Mucosa of descending colon (tissue), 3 donors: ENCODE data around the gene RGS17. TPM values are rescaled to one million over a fixed set of nuclear protein-coding genes. Genes with fewer than 3 reads are reported as not detected.
A peak's percentile ranks its signal among the peaks of the same experiment; 100 is the strongest.
"Not testable (repeated sequence)": the region's sequence is repeated elsewhere in the genome, so short reads cannot be mapped to it uniquely, and the experiment has no call there.

Experiments used
- ATAC-seq: fragments of 200-7000 bp; cut with Tn5 transposase; one replicate; pipeline ENCODE4 v1.9.1; 2020; ENCODE audit warnings: mild to moderate bottlenecking, moderate library complexity
- DNase-seq, 3 donors: peaks; one replicate each; pipeline ENCODE4 v3.0.0-alpha.2; 2020
- H3K36me3 ChIP-seq: fragments of 200-600 bp; one replicate; pipeline ENCODE4 v1.8.0; 2021; ENCODE audit warnings: low read depth, mild to moderate bottlenecking
- H3K4me1 ChIP-seq: fragments of 200-600 bp; one replicate; pipeline ENCODE4 v1.8.0; 2021; ENCODE audit warnings: low read depth, mild to moderate bottlenecking
- H3K4me3 ChIP-seq: fragments of 200-600 bp; one replicate; pipeline ENCODE4 v1.8.0; 2021; ENCODE audit warnings: mild to moderate bottlenecking
- H3K9me3 ChIP-seq: fragments of 200-600 bp; one replicate; pipeline ENCODE4 v1.8.0; 2021; ENCODE audit warnings: mild to moderate bottlenecking
- intact Hi-C, 2 donors: fragments of 100-400 bp; cut with DNase I in 1 of 2; cut with micrococcal nuclease in 1 of 2; formaldehyde crosslinking; loops; one replicate each; pipeline versions ENCODE4 v1.11.0 to v1.11.1; 2022; cut with DNase I, micrococcal nuclease
- total RNA-seq, 3 donors: library from RNA; stranded (reverse); fragmentation: NEBNext Ultra II Directional in 2 of 3; extraction: Animal tissue kit (Norgen Biotek cat#: 25700) in 2 of 3; gene quantifications; one replicate each; pipeline versions ENCODE4 v1.2.1 to v1.2.4, GENCODE V29; 2021 to 2023
- TF ChIP-seq, protein P1 (sequence below): fragments of 200-600 bp; IDR thresholded peaks from one replicate; pipeline ENCODE4 v1.8.0; 2022; ENCODE audit warnings: antibody characterized with exemption, mild to moderate bottlenecking
- donor health status: DM: no; HTN: no; CAD: no; lungs with moderate emphysema.
- donor health status: DM: no; HTN: no; CAD: no.
- donor health status: DM: no; HTN: yes; CAD: no.

Gene RGS17
- total RNA-seq, 3 donors from 2014 or later, result 0.28 to 0.43 (median 0.43) TPM

DNA sequence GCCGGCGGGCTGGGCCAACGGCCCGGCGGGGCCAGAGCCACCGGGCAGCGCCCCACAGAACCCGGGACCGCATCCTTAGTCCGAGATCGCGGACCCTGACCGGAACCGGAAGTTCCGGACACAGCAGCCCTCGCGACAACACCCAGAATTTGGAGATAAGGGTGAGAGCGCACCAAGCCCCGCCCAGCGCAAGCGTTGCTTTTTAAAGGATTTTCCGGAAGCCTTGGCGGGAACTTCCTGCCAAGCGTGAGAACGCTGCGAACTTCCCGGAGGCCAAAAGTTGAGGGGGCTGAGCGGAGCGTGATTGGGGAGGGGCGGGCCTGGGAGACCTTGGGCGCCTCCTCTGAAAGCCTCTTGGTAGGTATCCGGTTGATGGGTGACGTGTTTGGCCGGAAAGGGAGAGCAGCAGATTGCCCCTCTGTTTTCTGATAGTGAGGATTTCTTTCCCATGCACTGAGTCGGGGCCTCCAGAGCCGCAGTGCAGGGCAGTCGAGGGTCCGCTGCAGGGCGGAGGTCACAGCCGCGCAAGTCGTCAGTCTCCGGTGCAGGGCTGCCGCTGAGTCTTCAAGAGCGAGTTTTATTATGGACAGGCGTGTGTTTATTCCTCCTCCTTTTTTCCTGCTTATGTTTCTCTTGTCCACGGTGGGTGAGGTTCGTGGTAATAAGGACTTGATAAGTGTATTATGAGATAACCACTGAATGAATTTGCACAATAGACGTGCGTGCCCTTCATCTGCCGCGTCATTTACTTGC, 128.3 kb downstream of the RGS17 start, which contains the start of gene MTRF1L:
Gene MTRF1L (minus strand): TSS at position 97 of the 753 bp plus-strand sequence. CDS start 24 bp downstream, at position 73.
- H3K36me3 ChIP-seq, result no peaks in the 10 kb centered on the region
- peak; percentile 99 for ATAC-seq
- TF ChIP-seq, protein P1, sequence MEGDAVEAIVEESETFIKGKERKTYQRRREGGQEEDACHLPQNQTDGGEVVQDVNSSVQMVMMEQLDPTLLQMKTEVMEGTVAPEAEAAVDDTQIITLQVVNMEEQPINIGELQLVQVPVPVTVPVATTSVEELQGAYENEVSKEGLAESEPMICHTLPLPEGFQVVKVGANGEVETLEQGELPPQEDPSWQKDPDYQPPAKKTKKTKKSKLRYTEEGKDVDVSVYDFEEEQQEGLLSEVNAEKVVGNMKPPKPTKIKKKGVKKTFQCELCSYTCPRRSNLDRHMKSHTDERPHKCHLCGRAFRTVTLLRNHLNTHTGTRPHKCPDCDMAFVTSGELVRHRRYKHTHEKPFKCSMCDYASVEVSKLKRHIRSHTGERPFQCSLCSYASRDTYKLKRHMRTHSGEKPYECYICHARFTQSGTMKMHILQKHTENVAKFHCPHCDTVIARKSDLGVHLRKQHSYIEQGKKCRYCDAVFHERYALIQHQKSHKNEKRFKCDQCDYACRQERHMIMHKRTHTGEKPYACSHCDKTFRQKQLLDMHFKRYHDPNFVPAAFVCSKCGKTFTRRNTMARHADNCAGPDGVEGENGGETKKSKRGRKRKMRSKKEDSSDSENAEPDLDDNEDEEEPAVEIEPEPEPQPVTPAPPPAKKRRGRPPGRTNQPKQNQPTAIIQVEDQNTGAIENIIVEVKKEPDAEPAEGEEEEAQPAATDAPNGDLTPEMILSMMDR, result no peak
- DNase-seq, result peak; percentile 94 to 96 (median 96)
- H3K9me3 ChIP-seq, result no peaks in the 10 kb centered on the region
- peaks cover 23% of the 10 kb centered on the region for H3K4me1 ChIP-seq
- peak within 1 kb of the TSS; percentile 69 for H3K4me3 ChIP-seq
- intact Hi-C loops, result no loop called here

DNA sequence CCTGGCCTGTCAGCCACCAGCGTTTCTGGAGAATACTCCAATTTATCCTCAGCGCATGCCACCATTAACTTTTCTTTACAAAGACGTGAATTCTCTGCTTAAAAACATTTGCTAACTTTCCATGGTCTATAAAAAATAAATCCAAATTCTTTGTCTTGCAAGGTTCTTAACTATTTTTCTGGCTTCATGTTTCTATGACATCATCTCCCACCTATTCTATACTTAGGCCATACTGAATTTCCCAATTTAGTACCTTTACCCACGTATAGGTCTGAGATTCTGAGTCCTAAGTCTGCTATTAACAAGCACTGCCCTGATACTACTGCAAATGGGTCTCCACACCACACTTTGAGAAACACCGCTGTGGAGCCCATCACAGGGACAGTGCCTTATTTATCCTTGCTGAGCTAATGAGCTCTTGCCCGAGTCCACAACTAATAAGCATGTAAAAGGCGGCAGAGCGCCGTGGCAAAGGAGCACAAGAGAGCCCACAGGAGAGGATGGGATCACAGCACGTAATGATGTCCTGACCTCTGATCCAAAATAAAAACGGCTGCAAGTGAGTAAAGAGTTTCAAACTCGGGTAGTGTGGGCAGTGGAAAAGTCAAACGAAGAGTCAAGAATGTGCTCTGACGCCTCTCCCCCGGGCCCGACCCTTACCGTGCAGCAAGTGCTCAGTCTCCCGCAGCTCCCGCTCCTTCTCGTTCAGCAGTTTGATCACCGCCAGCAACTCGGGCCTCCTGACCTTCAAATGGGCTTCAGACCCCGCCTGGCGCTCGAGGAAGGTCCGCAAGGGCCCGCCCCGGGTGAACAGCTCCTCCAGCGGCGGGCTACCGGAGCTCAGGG, 129.1 kb downstream of the RGS17 start:
- intact Hi-C loops, result no loop called here
- DNase-seq (peak in 1 of 3 donors; percentile 33), ATAC-seq (peak; percentile 53)
- Histone ChIP-seq H3K9me3 (no peaks in the 10 kb centered on the region), H3K4me3 (peak overlapping the region; percentile 69), H3K36me3 (no peaks in the 10 kb centered on the region), H3K4me1 (peaks cover 23% of the 10 kb centered on the region)
- TF ChIP-seq, protein P1, result no peak

DNA sequence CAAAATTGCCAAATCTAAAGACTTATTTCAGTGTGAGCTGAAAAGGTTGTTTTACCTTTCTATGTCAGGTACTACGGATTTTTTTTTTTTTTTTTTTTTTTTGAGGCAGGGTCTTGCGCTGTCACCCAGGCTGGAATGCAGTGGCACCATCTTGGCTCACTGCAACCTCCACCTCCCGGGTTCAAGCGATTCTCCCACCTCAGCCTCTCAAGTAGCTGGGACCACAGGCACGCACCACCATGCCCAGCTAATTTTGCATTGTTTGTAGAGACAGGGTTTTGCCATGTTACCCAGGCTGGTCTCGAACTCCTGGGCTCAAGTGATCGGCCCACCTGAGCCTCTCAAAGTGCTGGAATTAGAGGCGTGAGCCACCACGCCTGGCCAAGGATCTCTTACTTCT, 130.3 kb downstream of the RGS17 start:
- peaks cover 23% of the 10 kb centered on the region for H3K4me1 ChIP-seq
- intact Hi-C loops, H3K9me3 ChIP-seq, H3K36me3 ChIP-seq, H3K4me3 ChIP-seq, DNase-seq, ATAC-seq: not testable (repeated sequence)

DNA sequence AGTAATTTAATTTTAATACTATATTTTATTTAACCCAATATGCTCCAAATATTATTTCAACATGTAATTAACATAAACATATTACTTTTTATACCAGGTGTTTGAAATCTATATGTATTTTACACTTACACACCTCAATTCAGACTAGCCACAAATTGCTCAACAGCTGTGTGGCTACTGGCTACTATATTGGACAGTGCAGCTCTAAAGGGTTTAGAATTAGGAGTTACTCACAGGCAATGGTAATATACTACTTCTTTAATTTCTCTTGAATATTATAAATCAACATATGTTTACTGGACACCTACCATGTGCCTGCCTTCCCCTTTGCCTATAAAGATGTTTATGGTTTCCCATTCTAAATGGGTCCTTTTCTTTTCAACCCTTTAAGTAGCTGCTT, 130.8 kb downstream of the RGS17 start:
- intact Hi-C loops, result no loop called here
- DNase-seq, result no peak
- no peaks in the 10 kb centered on the region for H3K36me3 ChIP-seq
- TF ChIP-seq, protein P1, result no peak
- ATAC-seq, result no peak
- peaks cover 23% of the 10 kb centered on the region for H3K4me1 ChIP-seq
- H3K4me3 ChIP-seq, result no peak overlapping the region
- no peaks in the 10 kb centered on the region for H3K9me3 ChIP-seq

DNA sequence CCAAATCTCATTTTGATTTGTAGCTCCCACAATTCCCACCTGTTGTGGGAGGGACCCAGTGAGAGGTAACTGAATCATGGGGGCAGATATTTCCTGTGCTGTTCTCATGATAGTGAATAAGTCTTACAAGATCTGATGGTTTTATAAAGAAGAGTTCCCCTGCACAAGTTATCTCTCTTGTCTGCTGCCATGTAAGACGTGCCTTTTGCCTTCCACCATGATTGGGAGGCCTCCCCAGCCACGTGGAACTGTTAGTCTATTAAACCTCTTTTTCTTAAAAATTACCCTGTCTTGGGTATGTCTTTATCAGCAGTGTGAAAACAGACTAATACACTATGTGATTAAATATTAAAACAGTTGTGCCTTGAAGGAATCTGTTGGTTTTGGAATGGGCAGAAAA, 131.5 kb downstream of the RGS17 start:
- H3K9me3 ChIP-seq, DNase-seq, ATAC-seq, H3K36me3 ChIP-seq, H3K4me3 ChIP-seq, intact Hi-C loops: not testable (repeated sequence)
- peaks cover 23% of the 10 kb centered on the region for H3K4me1 ChIP-seq

DNA sequence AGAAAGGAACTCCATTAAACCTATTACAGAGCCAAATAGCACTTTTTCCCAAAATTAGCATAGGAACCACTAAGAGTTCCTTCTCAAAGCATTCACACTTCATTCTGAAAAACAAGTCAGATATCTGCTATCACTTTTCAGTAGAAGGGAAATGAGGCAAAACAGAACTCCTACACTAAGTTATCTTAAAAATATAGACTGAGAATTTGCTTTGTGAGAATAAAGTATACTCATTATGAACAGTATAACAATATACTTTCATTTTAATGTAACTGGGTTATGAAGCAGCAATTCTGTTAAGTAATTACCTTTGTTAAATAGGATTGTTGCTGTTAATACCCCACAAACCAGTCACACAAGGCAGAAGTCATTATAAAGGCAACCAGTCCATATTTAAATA, 137.2 kb downstream of the RGS17 start:
- H3K9me3 ChIP-seq, result no peaks in the 10 kb centered on the region
- H3K4me1 ChIP-seq, result no peaks in the 10 kb centered on the region
- no peaks in the 10 kb centered on the region for H3K36me3 ChIP-seq
- H3K4me3 ChIP-seq, result no peak overlapping the region
- TF ChIP-seq, protein P1, result no peak
- no peak for DNase-seq
- no peak for ATAC-seq
- intact Hi-C loops, result no loop called here
